K562 (cell line): ENCODE measurements around the gene OGT. TPM values are rescaled to one million over a fixed set of nuclear protein-coding genes. Genes with fewer than 3 reads are reported as not detected.

Experiments
- ATAC-seq: fragments of 200-7000 bp; cut with Tn5 transposase; 3 replicates; pipeline ENCODE4 v1.9.1; 2020; ENCODE audit warnings: moderate library complexity
- BruUV-seq: library from RNA; stranded (reverse); fragments of 400-500 nt; replicated peaks from 2 replicates; lab custom pipeline; 2021; lab: Mats Ljungman, UMichigan
- CTCF ChIA-PET: fragments of 300-600 bp; formaldehyde crosslinking; extraction: SDS; loops from one replicate; lab custom pipeline; 2021; ENCODE audit warnings: low intra/inter-chr PET ratio; lab: Yijun Ruan, JAX
- POLR2A ChIA-PET: fragments of 300-600, 350-650 bp; sonication (Branson Sonifier 250); formaldehyde crosslinking; extraction: SDS; loops from one replicate; lab custom pipeline; 2021; ENCODE audit warnings: antibody characterized with exemption, inconsistent platforms; lab: Yijun Ruan, JAX
- DNase-seq, 4 experiments: peaks; one replicate each; pipeline versions ENCODE4 v3.0.0 to v3.0.0-alpha.2; 2011 to 2018; ENCODE audit warnings: low spot score in 3 of 4, mixed read lengths in 3 of 4; ENCODE audit errors: extremely low read depth in 1 of 4
- FAIRE-seq: peaks from 2 replicates; lab custom pipeline; 2011; peaks lifted over from hg19 to GRCh38; lab: Jason Lieb, UNC
- H2AFZ ChIP-seq: 2 replicates; pipeline ENCODE4 v1.6.0; 2011; ENCODE audit warnings: low read depth, low read length, control low read depth, inconsistent platforms
- H3K27ac ChIP-seq: fragments of 200-600 bp; 3 replicates; pipeline ENCODE4 v1.8.0; 2011; ENCODE audit warnings: low read depth, mild to moderate bottlenecking, control low read depth, inconsistent platforms, low read length, moderate library complexity, mixed read lengths; ENCODE audit errors: extremely low read depth
- H3K27me3 ChIP-seq, 2 experiments: fragments of 300-600 bp in 1 of 2; 2 replicates in 1 of 2; 3 replicates in 1 of 2; pipeline versions ENCODE4 v1.6.0 to v1.8.0; 2011; ENCODE audit warnings: inconsistent platforms in 2 of 2, low read length in 2 of 2, mild to moderate bottlenecking in 1 of 2, mixed read lengths in 1 of 2, moderate library complexity in 1 of 2; ENCODE audit not compliant: control insufficient read depth in 2 of 2, insufficient read depth in 2 of 2
- H3K36me3 ChIP-seq: fragments of 300-600 bp; 3 replicates; pipeline ENCODE4 v1.8.0; 2011; ENCODE audit warnings: mild to moderate bottlenecking, low read length, inconsistent platforms; ENCODE audit not compliant: control insufficient read depth, insufficient read depth
- H3K4me1 ChIP-seq, 2 experiments: fragments of 200-600 bp in 1 of 2; replicated peaks in 1 of 2; 2 replicates in 1 of 2; 3 replicates in 1 of 2; pipeline versions ENCODE4 v1.5.1 to v1.8.0; 2011; ENCODE audit warnings: inconsistent platforms in 2 of 2, low read length in 2 of 2, mild to moderate bottlenecking in 1 of 2, mixed read lengths in 1 of 2, moderate library complexity in 1 of 2; ENCODE audit not compliant: control insufficient read depth in 2 of 2, insufficient read depth in 2 of 2
- H3K4me2 ChIP-seq: 2 replicates; pipeline ENCODE4 v1.6.1; 2011; ENCODE audit warnings: low read length, control low read depth, inconsistent platforms, mixed read lengths; ENCODE audit not compliant: insufficient read depth
- H3K4me3 ChIP-seq: fragments of 200-600 bp; sonication (generic), shearing (Covaris generic); 2 replicates; pipeline ENCODE4 v1.5.1; 2016; ENCODE audit warnings: control low read depth, inconsistent platforms
- H3K79me2 ChIP-seq: fragments of 200-600 bp; 3 replicates; pipeline ENCODE4 v1.8.0; 2011; ENCODE audit warnings: low read length, inconsistent platforms; ENCODE audit not compliant: control insufficient read depth, insufficient read depth
- H3K9ac ChIP-seq, 2 experiments: 2 replicates each; pipeline versions ENCODE4 v1.6.0 to v1.6.1; 2011; ENCODE audit warnings: low read depth in 2 of 2, low read length in 2 of 2, control low read depth in 1 of 2, inconsistent platforms in 1 of 2, mild to moderate bottlenecking in 1 of 2, mixed read lengths in 1 of 2; ENCODE audit not compliant: insufficient read depth in 1 of 2
- H3K9me1 ChIP-seq: one replicate; pipeline ENCODE4 v1.6.0; 2011; ENCODE audit warnings: inconsistent platforms, mild to moderate bottlenecking, low read length, moderate library complexity; ENCODE audit not compliant: control insufficient read depth, insufficient read depth
- H3K9me3 ChIP-seq: replicated peaks from 2 replicates; pipeline ENCODE4 v1.5.1; 2011; ENCODE audit warnings: low read depth, low read length, inconsistent platforms; ENCODE audit not compliant: control insufficient read depth, insufficient read depth
- H4K20me1 ChIP-seq: replicated peaks from 2 replicates; pipeline ENCODE4 v1.6.1; 2011; ENCODE audit warnings: low read length, inconsistent platforms, mixed read lengths; ENCODE audit not compliant: control insufficient read depth, insufficient read depth
- BMI1 ChIP-seq: fragments of 150-350 bp; IDR thresholded peaks from 2 replicates; pipeline ENCODE4 v1.6.1; 2014; ENCODE audit warnings: low read length
- CHCHD3 ChIP-seq: fragments of 250-450 bp; sonication (Bioruptor Pico); IDR thresholded peaks from 2 replicates; pipeline ENCODE4 v2.1.2; 2022; ENCODE audit warnings: mild to moderate bottlenecking
- CSDE1 ChIP-seq, 2 experiments: fragments of 450-650 bp; IDR thresholded peaks; 2 replicates each; pipeline ENCODE4 v1.6.1; 2016; ENCODE audit warnings: mild to moderate bottlenecking in 1 of 2
- FOXA1 ChIP-seq: fragments of 450-650 bp; IDR thresholded peaks from 2 replicates; pipeline ENCODE4 v1.6.1; 2016; ENCODE audit warnings: mild to moderate bottlenecking, borderline replicate concordance
- LEF1 ChIP-seq: fragments of 450-650 bp; IDR thresholded peaks from 2 replicates; pipeline ENCODE4 v1.6.1; 2016; ENCODE audit warnings: mild to moderate bottlenecking
- POLR2A ChIP-seq: fragments of 450-650 bp; conservative IDR thresholded peaks from 2 replicates; pipeline ENCODE4 v1.6.1; 2016
- RBBP5 ChIP-seq: fragments of 200-600 bp; sonication (generic); IDR thresholded peaks from 2 replicates; pipeline ENCODE4 v1.6.1; 2012; ENCODE audit warnings: borderline replicate concordance, mild to moderate bottlenecking, low read length, control low read depth, inconsistent platforms; ENCODE audit not compliant: insufficient read depth, poor library complexity, severe bottlenecking
- RBM15 ChIP-seq: fragments of 200-400 bp; formaldehyde crosslinking; IDR thresholded peaks from 2 replicates; pipeline ENCODE4 v1.6.1; 2018; ENCODE audit warnings: mild to moderate bottlenecking, low read length, moderate library complexity; ENCODE audit not compliant: insufficient read depth
- SNRNP70 ChIP-seq: fragments of 200-400 bp; formaldehyde crosslinking; optimal IDR thresholded peaks from 2 replicates; pipeline ENCODE3; 2017; ENCODE audit warnings: low read depth, low read length
- U2AF1 ChIP-seq: fragments of 200-400 bp; formaldehyde crosslinking; optimal IDR thresholded peaks from 2 replicates; pipeline ENCODE3; 2017; ENCODE audit warnings: mild to moderate bottlenecking, low read depth, low read length, moderate library complexity
- ZC3H8 ChIP-seq: fragments of 450-650 bp; IDR thresholded peaks from 2 replicates; pipeline ENCODE4 v1.6.1; 2017
- ZNF12 ChIP-seq: sonication (generic); formaldehyde crosslinking; IDR thresholded peaks from 2 replicates; pipeline ENCODE4 v1.4.0; 2020; ENCODE audit warnings: mild to moderate bottlenecking, missing genetic modification reagents
- ZNF232 ChIP-seq: sonication (generic); formaldehyde crosslinking; IDR thresholded peaks from 2 replicates; pipeline ENCODE4 v1.8.0; 2022; ENCODE audit warnings: mild to moderate bottlenecking, missing genetic modification reagents
- WGBS: fragments of 100-300 bp; shearing (Covaris generic); methylation state at CpG from one replicate; pipeline ENCODE4 v1.1.6; 2016; ENCODE audit warnings: low coverage, mixed read lengths; ENCODE audit not compliant: insufficient coverage; ENCODE audit errors: missing lambda C conversion rate; 5-methylcytosine and 5-hydroxymethylcytosine counted together
- in situ Hi-C: fragments of 300-500 bp; cut with MboI; formaldehyde crosslinking; loops from 4 replicates; pipeline ENCODE4 v1.15.0; 2018; ENCODE audit warnings: inconsistent platforms, mixed read lengths
- intact Hi-C: fragments of 100-400 bp; cut with micrococcal nuclease; formaldehyde crosslinking; loops from 2 replicates; pipeline ENCODE4 v1.14.2; 2022
- polyA plus RNA-seq, 8 experiments: library from polyadenylated mRNA; depleted of rRNA in 4 of 8; stranded (reverse) in 5 of 8; unstranded in 3 of 8; fragments of >200 nt; fragmentation: Nextera tagmentation in 2 of 8; fragmentation: Illumina TruSeq in 1 of 8; extraction: Ambion mirVana in 2 of 8; extraction: Trizol in 1 of 8; gene quantifications; 2 replicates each; pipeline versions ENCODE4 v1.2.1 to v1.2.3, GENCODE V29; 2011 to 2014; ENCODE audit warnings: inconsistent platforms in 1 of 8, missing spikeins in 1 of 8
- total RNA-seq, 7 experiments: library from RNA; depleted of rRNA in 6 of 7; stranded (reverse); fragments of >200 nt in 6 of 7; fragmentation: Illumina TruSeq in 2 of 7; extraction: Trizol in 2 of 7; gene quantifications; 2 replicates each; pipeline versions ENCODE4 v1.2.1 to v1.2.3, GENCODE V29; 2011 to 2021; ENCODE audit warnings: low replicate concordance in 1 of 7
- TF ChIP-seq, protein P1 (sequence below), 2 experiments: fragments of 450-650 bp in 1 of 2; sonication (generic) in 1 of 2; formaldehyde crosslinking in 1 of 2; IDR thresholded peaks in 1 of 2; conservative IDR thresholded peaks in 1 of 2; 2 replicates each; pipeline versions ENCODE4 v1.6.1 to v1.8.1; 2016 to 2023; ENCODE audit warnings: mild to moderate bottlenecking in 2 of 2, moderate library complexity in 2 of 2, inconsistent platforms in 1 of 2, missing genetic modification reagents in 1 of 2
- TF ChIP-seq, protein P2 (sequence below): fragments of 150-350 bp; IDR thresholded peaks from 2 replicates; pipeline ENCODE4 v1.6.1; 2014; ENCODE audit warnings: low read depth, mild to moderate bottlenecking, low read length, borderline replicate concordance
- TF ChIP-seq, protein P3 (sequence below): fragments of 250-450 bp; sonication (Bioruptor Pico); IDR thresholded peaks from 2 replicates; pipeline ENCODE4 v1.5.0; 2021

OGT gene
- total and polyA plus RNA-seq, 9 of the 15 experiments (the other 6 are each of a cell fraction or from before 2014, with no cell fraction given): 38.9 to 347 (median 117) TPM

DNA sequence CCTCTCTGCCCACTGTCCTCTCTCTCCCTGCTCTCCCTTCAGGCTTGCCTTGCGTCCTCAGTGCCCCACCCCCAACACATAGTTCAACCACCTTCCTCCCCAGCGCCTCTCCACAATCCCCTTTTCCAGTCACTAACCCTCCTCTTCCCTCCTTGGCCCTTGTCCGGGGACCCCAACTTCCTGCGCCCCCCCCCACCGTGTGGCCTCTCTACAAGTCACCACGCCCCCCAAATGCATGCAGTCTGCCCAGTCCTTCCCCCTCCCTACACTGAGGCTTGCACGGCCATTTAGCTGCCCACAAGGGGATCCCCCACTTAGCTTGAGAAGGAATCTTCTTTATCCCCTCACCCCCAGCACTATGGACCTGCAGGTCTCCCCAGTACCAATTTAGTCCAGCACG lies 84.8 kb downstream of the OGT start:
- Histone ChIP-seq H3K4me2 (no peak overlapping the region), H2AFZ (no peak overlapping the region), H3K36me3 (no peaks in the 10 kb centered on the region), H3K9me1 (no peaks in the 10 kb centered on the region), H3K4me1 (peaks cover 0 to 18% of the 10 kb centered on the region in 2 experiments; a peak in 2 of 5 replicates), H3K27ac (no peak overlapping the region), H3K4me3 (no peak overlapping the region), H3K27me3 (peaks cover 0 to 16% of the 10 kb centered on the region in 2 experiments; a peak in 3 of 5 replicates), H3K79me2 (no peaks in the 10 kb centered on the region), H3K9ac (no peak overlapping the region), H4K20me1 (no peaks in the 10 kb centered on the region), H3K9me3 (no peaks in the 10 kb centered on the region)
- in situ Hi-C loops: no loop called here
- intact Hi-C loops: no loop called here
- BruUV-seq: no TSS peak
- FAIRE-seq: no peak
- ATAC-seq: no peak
- CTCF ChIA-PET: no interaction called here
- WGBS: 50% methylated on average over 3 of the region's 8 CpGs
- POLR2A ChIA-PET: no interaction called here
- no peak for DNase-seq
- TF ChIP-seq U2AF1 (no peak), ZC3H8 (no peak), ZNF232 (no peak), BMI1 (no peak), FOXA1 (no peak), SNRNP70 (no peak), CHCHD3 (CRISPR knock-in tag) (no peak), RBM15 (no peak), LEF1 (no peak), RBBP5 (no peak), POLR2A (no peak), ZNF12 (no peak), CSDE1 (IDR thresholded peaks at IDR 0.05) (no peak)
- TF ChIP-seq, protein P1, sequence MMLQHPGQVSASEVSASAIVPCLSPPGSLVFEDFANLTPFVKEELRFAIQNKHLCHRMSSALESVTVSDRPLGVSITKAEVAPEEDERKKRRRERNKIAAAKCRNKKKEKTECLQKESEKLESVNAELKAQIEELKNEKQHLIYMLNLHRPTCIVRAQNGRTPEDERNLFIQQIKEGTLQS (IDR thresholded peaks at IDR 0.05): no peak
- TF ChIP-seq, protein P1 (CRISPR knock-in tag; conservative IDR thresholded peaks at IDR 0.05): no peak
- TF ChIP-seq, protein P2, sequence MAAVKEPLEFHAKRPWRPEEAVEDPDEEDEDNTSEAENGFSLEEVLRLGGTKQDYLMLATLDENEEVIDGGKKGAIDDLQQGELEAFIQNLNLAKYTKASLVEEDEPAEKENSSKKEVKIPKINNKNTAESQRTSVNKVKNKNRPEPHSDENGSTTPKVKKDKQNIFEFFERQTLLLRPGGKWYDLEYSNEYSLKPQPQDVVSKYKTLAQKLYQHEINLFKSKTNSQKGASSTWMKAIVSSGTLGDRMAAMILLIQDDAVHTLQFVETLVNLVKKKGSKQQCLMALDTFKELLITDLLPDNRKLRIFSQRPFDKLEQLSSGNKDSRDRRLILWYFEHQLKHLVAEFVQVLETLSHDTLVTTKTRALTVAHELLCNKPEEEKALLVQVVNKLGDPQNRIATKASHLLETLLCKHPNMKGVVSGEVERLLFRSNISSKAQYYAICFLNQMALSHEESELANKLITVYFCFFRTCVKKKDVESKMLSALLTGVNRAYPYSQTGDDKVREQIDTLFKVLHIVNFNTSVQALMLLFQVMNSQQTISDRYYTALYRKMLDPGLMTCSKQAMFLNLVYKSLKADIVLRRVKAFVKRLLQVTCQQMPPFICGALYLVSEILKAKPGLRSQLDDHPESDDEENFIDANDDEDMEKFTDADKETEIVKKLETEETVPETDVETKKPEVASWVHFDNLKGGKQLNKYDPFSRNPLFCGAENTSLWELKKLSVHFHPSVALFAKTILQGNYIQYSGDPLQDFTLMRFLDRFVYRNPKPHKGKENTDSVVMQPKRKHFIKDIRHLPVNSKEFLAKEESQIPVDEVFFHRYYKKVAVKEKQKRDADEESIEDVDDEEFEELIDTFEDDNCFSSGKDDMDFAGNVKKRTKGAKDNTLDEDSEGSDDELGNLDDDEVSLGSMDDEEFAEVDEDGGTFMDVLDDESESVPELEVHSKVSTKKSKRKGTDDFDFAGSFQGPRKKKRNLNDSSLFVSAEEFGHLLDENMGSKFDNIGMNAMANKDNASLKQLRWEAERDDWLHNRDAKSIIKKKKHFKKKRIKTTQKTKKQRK: no peak
- TF ChIP-seq, protein P3, sequence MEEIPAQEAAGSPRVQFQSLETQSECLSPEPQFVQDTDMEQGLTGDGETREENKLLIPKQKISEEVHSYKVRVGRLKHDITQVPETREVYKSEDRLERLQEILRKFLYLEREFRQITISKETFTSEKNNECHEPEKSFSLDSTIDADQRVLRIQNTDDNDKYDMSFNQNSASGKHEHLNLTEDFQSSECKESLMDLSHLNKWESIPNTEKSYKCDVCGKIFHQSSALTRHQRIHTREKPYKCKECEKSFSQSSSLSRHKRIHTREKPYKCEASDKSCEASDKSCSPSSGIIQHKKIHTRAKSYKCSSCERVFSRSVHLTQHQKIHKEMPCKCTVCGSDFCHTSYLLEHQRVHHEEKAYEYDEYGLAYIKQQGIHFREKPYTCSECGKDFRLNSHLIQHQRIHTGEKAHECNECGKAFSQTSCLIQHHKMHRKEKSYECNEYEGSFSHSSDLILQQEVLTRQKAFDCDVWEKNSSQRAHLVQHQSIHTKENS (CRISPR knock-in tag): no peak
